Heart right ventricle (tissue), 16 donors: Measurements from ENCODE around the gene LBP. TPM values are rescaled to one million over a fixed set of nuclear protein-coding genes. Genes with fewer than 3 reads are reported as not detected.

Source experiments
- ATAC-seq, 8 donors: fragments of 200-7000 bp; cut with Tn5 transposase; one replicate each; pipeline ENCODE4 v1.9.1; 2020; ENCODE audit warnings: mild to moderate bottlenecking in 8 of 8, moderate library complexity in 8 of 8, moderate number of reproducible peaks in 1 of 8
- DNase-seq, 2 donors: peaks; one replicate each; pipeline ENCODE4 v3.0.0-alpha.2; 2020
- H3K27ac ChIP-seq, 10 donors: fragments of 200-600 bp; sonication (generic) in 2 of 10; one replicate each; pipeline versions ENCODE4 v1.5.0 to v1.8.0; 2020 to 2022; ENCODE audit warnings: mild to moderate bottlenecking in 3 of 10
- H3K27me3 ChIP-seq, 7 donors: fragments of 200-600 bp; one replicate each; pipeline ENCODE4 v1.8.0; 2021 to 2022; ENCODE audit warnings: mild to moderate bottlenecking in 2 of 7
- H3K36me3 ChIP-seq, 9 donors: fragments of 200-600 bp; sonication (generic) in 1 of 9; one replicate each; pipeline versions ENCODE4 v1.5.0 to v1.8.0; 2020 to 2022; ENCODE audit warnings: mild to moderate bottlenecking in 2 of 9
- H3K4me1 ChIP-seq, 9 donors: fragments of 200-600 bp; sonication (generic) in 1 of 9; one replicate each; pipeline versions ENCODE4 v1.5.0 to v1.8.0; 2020 to 2022; ENCODE audit warnings: mild to moderate bottlenecking in 4 of 9
- H3K4me3 ChIP-seq, 10 donors: fragments of 200-600 bp; sonication (generic) in 2 of 10; one replicate each; pipeline versions ENCODE4 v1.5.0 to v1.8.0; 2020 to 2022; ENCODE audit warnings: mild to moderate bottlenecking in 7 of 10, moderate library complexity in 2 of 10
- H3K9me3 ChIP-seq, 11 donors: fragments of 200-600 bp in 10 of 11; sonication (generic) in 2 of 11; one replicate each; pipeline versions ENCODE4 v1.5.0 to v1.8.0; 2013 to 2022; ENCODE audit warnings: mild to moderate bottlenecking in 2 of 11, control low read depth in 1 of 11, moderate library complexity in 1 of 11
- CTCF ChIP-seq, 9 donors: fragments of 200-600 bp; sonication (generic) in 2 of 9; IDR thresholded peaks; one replicate each; pipeline versions ENCODE4 v1.5.0 to v1.8.0; 2021 to 2022; ENCODE audit warnings: antibody characterized with exemption in 9 of 9, mild to moderate bottlenecking in 5 of 9, moderate library complexity in 1 of 9
- WGBS, 2 donors: extraction: QIAGEN DNeasy Blood & Tissue Kit; methylation state at CpG; one replicate each; pipeline ENCODE4 v1.1.7; 2013; ENCODE audit warnings: inconsistent platforms in 1 of 2; 5-methylcytosine and 5-hydroxymethylcytosine counted together
- intact Hi-C, 10 donors: fragments of 100-400 bp; cut with DNase I; formaldehyde crosslinking; loops; one replicate each; pipeline versions ENCODE4 v1.11.1 to v1.14.2; 2022
- polyA plus RNA-seq, 2 donors: library from polyadenylated mRNA; stranded (reverse); fragments of 200-250 nt; gene quantifications; one replicate each; pipeline ENCODE4 v1.2.3, GENCODE V29; 2013
- total RNA-seq, 10 donors: library from RNA; stranded (reverse); fragmentation: NEBNext Ultra II Directional in 3 of 10; extraction: Animal tissue kit (Norgen Biotek cat#: 25700) in 3 of 10; gene quantifications; one replicate each; pipeline versions ENCODE4 v1.2.1 to v1.2.4, GENCODE V29; 2021 to 2023
- donor health status: Arrhythmogenic right ventricular cardiomyopathy.
- donor health status: ischemic (EF 13 %, LVEDD 7.1; RV severe dilation, severe dysfunction).
- donor health status: healthy with polysubstance abuse.
- donor health status: DM: no; HTN: yes; CAD: no.
- donor health status: DM: no; HTN: no; CAD: no.
- donor health status: ischemic (EF 25% LVEDD 6.9; RV normal size, moderate dysfunction).
- donor health status: ischemic (EF 25% LVEDD 5.7; RV mildly dilated, moderate dysfunction).
- donor health status: healthy.
- donor health status: DM: yes; HTN: yes; CAD: no.
- donor health status: Ischemic cardiomyopathy.
- donor health status: ischemic (EF 35%, LVEDD 5.7; RV mildly dilated, moderate dysfunction).
- donor health status: nonischemic (EF 11% LVEDD 7.7; RV severe dilation, severe dysfunction).
- donor health status: DM: yes; HTN: yes; CAD: no.
- donor health status: PGD.
- donor health status: ischemic (EF 29% LVEDD 5.4; RV normal size, mild dysfunction).
- donor health status: nonischemic (EF 23%, LVEDD 6.1; RV moderate dilation, normal function).

Gene LBP
- total and polyA plus RNA-seq, 12 donors: 0.17 to 3.5 (median 0.33) TPM; not detected in 5

- ATAC-seq (no peak), DNase-seq (no peak)
- Histone ChIP-seq H3K4me1 (no peaks in the 10 kb centered on the region), H3K36me3 (no peaks in the 10 kb centered on the region), H3K27me3 (peaks cover 0 to 18% (median 3%) of the 10 kb centered on the region in 7 donors), H3K27ac (no peak overlapping the region), H3K9me3 (peaks cover 0 to under 1% (median 0%) of the 10 kb centered on the region in 11 donors), H3K4me3 (no peak overlapping the region)
- intact Hi-C loops: loop anchor here in 3 of 10 donors (5.0 to 10.0 kb wide), 3 partner anchors 93 to 755 kb away; no protein-coding TSS in a partner anchor
- 50 to 57% methylated on average over 6 of the region's 6 CpGs for WGBS, 2 donors
- TF ChIP-seq CTCF (IDR thresholded peaks at IDR 0.05): no peak
Observed at GRCh38 chr20:38320221-38320620, 26.1 kb upstream of the LBP start.

GRCh38 chr20:38321959-38322598 lies 24.2 kb upstream of the LBP start:
- H3K36me3 ChIP-seq: no peaks in the 10 kb centered on the region
- intact Hi-C loops: loop anchor here in 4 of 10 donors (2.0 to 10.0 kb wide), 5 partner anchors 87 to 757 kb away; no protein-coding TSS in a partner anchor
- no peaks in the 10 kb centered on the region for H3K4me1 ChIP-seq
- H3K27me3 ChIP-seq: peaks cover 0 to 18% (median 3%) of the 10 kb centered on the region in 7 donors
- 2 to 3% methylated on average over 5 of the region's 5 CpGs for WGBS, 2 donors
- no peak overlapping the region for H3K4me3 ChIP-seq
- ATAC-seq (peak in 5 of 8 donors; percentile 48 to 80 (median 57)), DNase-seq (peak in 1 of 2 donors; percentile 44)
- TF ChIP-seq CTCF (IDR thresholded peaks at IDR 0.05): peak in 8 of 9 donors; percentile 32 to 76 (median 68)
- peaks cover 0 to 3% (median 0%) of the 10 kb centered on the region in 11 donors for H3K9me3 ChIP-seq
- no peak overlapping the region for H3K27ac ChIP-seq

GRCh38 chr20:38324159-38324558 lies 22.1 kb upstream of the LBP start:
- 94 to 98% methylated on average over 3 of the region's 3 CpGs for WGBS, 2 donors
- no peak for TF ChIP-seq CTCF (IDR thresholded peaks at IDR 0.05)
- Histone ChIP-seq H3K36me3 (no peaks in the 10 kb centered on the region), H3K9me3 (peaks cover 0 to 3% (median 0%) of the 10 kb centered on the region in 11 donors), H3K4me1 (no peaks in the 10 kb centered on the region), H3K27me3 (peaks cover 0 to 21% (median 9%) of the 10 kb centered on the region in 7 donors), H3K27ac (no peak overlapping the region), H3K4me3 (no peak overlapping the region)
- no peak for DNase-seq
- no peak for ATAC-seq
- intact Hi-C loops: loop anchor here in 3 of 10 donors (5.0 to 10.0 kb wide), 3 partner anchors 97 to 759 kb away; no protein-coding TSS in a partner anchor

- Histone ChIP-seq H3K4me1 (no peaks in the 10 kb centered on the region), H3K9me3 (peaks cover 0 to 3% (median 0%) of the 10 kb centered on the region in 11 donors), H3K27me3 (peaks cover 0 to 19% (median 6%) of the 10 kb centered on the region in 7 donors), H3K36me3 (no peaks in the 10 kb centered on the region), H3K4me3 (no peak overlapping the region), H3K27ac (no peak overlapping the region)
- DNase-seq (no peak), ATAC-seq (no peak)
- no peak for TF ChIP-seq CTCF (IDR thresholded peaks at IDR 0.05)
- 73 to 76% methylated on average over 3 of the region's 3 CpGs for WGBS, 2 donors
- intact Hi-C loops: loop anchor here in 2 of 10 donors (5.0 to 10.0 kb wide), 2 partner anchors 82 to 760 kb away; no protein-coding TSS in a partner anchor
Observed at GRCh38 chr20:38325167-38325566, 21.1 kb upstream of the LBP start.
